Motor neuron (in vitro differentiated cells): ENCODE data around the gene DNAH3. TPM values are rescaled to one million over a fixed set of nuclear protein-coding genes. Genes with fewer than 3 reads are reported as not detected.
"Not testable (repeated sequence)": the region's sequence is repeated elsewhere in the genome, so short reads cannot be mapped to it uniquely, and the experiment has no call there.

Experiments
- ATAC-seq, 8 experiments: fragments of 200-7000 bp; cut with Tn5 transposase; replicated peaks in 6 of 8; 2 replicates each; pipeline ENCODE4 v1.8.0; 2021; ENCODE audit warnings: mild to moderate bottlenecking in 8 of 8, moderate library complexity in 8 of 8
- H3K27ac ChIP-seq, 2 donors: fragments of 250-450 bp; sonication (Bioruptor Pico); 2 replicates each; pipeline ENCODE4 v1.9.0; 2021; ENCODE audit warnings: antibody characterized with exemption in 2 of 2, mild to moderate bottlenecking in 2 of 2, moderate library complexity in 1 of 2
- H3K4me1 ChIP-seq, 2 donors: fragments of 250-450 bp; sonication (Bioruptor Pico); replicated peaks in 1 of 2; 2 replicates each; pipeline ENCODE4 v1.6.1; 2021; ENCODE audit warnings: antibody characterized with exemption in 2 of 2, mild to moderate bottlenecking in 2 of 2, moderate library complexity in 1 of 2
- H3K4me3 ChIP-seq, 5 donors: fragments of 250-450 bp; sonication (Bioruptor Pico); 2 replicates each; pipeline ENCODE4 v1.9.0; 2021; ENCODE audit warnings: antibody characterized with exemption in 5 of 5, mild to moderate bottlenecking in 5 of 5, moderate library complexity in 4 of 5
- WGBS, 10 experiments: fragments of 450-650 bp; shearing (Covaris generic); methylation state at CpG; one replicate each; pipeline ENCODE4 v1.0.0; 2022; 5-methylcytosine and 5-hydroxymethylcytosine counted together
- in situ Hi-C, 9 experiments: fragments of 400-800 bp; cut with MboI; loops; one replicate each; pipeline ENCODE4 v1.15.0; 2021; ENCODE audit warnings: low sequenced_read_pairs in 9 of 9, low pct_unique_long_range_greater_than_20kb in 2 of 9; ENCODE audit not compliant: unreplicated experiment in 9 of 9
- total RNA-seq, 8 experiments: library from RNA; unstranded; fragments of 300-600 nt; gene quantifications; 2 replicates each; pipeline versions ENCODE4 v1.2.3 to v1.2.4, GENCODE V29; 2022

DNAH3 gene
- total RNA-seq, 8 experiments from 2014 or later = 0.14 to 0.71 (median 0.24) TPM; not detected in 2

DNA sequence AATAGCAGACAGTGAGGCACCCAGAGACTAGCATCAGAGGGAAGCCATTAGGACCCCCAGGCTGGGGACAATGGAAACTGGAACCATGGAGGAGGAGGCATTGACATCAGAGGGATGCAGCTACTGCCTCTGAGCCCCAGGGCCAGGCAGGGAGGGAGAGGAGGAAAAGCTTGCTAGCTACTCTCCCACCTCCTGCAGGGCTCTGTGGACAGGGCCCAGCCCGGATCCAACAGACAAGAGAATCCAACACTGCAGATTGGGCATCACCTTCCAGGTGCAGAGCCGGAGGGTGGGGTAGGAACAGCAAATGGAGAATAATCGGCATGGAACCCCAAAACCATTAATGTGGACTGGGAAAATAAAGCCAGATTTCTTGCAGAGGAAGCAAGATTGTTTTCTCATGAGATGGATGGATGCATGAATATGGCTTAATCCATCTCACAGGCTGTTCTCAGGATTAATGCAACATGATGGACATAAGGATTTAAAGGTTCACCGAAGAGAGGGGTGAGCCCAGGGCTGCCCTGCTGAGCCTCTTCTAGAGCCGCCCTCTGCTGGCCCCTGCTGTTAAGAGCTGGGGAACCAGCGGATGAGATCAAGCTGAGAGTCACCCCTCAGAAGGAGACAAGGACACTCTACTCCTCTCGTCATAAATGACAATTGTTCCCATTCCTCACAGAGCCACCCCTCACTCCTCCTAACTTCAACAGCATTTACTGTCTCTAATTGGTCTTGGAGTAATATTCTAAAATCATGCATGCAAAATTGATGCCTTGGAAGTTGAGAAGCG is 48.8 kb downstream of the DNAH3 start:
- Histone ChIP-seq H3K27ac (no peak overlapping the region), H3K4me1 (peaks cover 3 to 7% of the 10 kb centered on the region in 2 donors), H3K4me3 (no peak overlapping the region)
- WGBS, 10 experiments = 29 to 92% (median 65%) methylated on average over 1 to 4 of the region's 8 CpGs; no CpG with 5 or more reads in 2 of the 10 experiments
- in situ Hi-C loops = no loop called here
- peak in 4 of 8 experiments; percentile 42 to 59 (median 50) for ATAC-seq

DNA sequence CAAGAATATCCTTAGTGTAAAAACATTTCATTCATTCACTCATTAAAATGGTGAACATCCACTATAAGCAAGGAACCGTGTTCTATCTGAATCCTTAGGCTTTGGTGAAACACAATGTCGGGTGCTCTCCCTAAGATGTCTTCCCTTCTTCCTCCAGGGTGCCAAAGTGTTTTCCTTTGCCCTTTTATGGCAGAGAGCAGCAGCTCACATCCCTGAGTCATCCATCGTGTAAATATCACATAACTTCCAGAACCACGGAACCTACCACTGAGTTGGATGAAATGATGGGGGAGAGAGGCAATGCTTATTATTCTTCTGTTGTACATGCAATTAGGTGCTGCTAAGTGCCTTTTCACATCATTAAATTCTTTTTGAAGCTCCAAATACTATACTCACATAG is 50.2 kb downstream of the DNAH3 start:
- no peak overlapping the region for H3K27ac ChIP-seq
- in situ Hi-C loops = no loop called here
- 36 to 100% (median 79%) methylated on average over 2 to 4 of the region's 4 CpGs; no CpG with 5 or more reads in 1 of the 10 experiments for WGBS, 10 experiments
- H3K4me3 ChIP-seq = no peak overlapping the region
- H3K4me1 ChIP-seq = peaks cover 3 to 7% of the 10 kb centered on the region in 2 donors
- no peak for ATAC-seq

DNA sequence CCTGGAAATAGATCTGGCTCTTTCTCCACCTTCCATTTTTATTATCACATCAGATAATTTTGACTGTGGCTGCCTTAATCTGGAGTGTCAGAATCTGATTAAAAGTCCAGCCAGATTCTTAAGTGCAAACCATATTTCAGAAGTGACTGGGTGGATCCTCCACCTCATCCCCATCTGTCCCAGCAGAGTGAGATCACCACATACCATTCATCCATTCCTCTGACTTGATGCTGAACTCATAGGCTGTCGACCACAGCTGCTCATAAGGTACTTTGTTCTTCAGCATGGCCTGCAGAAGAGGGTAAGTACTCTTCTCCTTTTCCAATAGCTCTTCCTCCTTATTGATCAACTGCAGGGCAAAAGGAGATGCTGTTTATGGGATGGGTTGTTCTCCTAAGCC is 53.5 kb downstream of the DNAH3 start:
- Histone ChIP-seq H3K27ac (no peak overlapping the region), H3K4me1 (no peaks in the 10 kb centered on the region), H3K4me3 (no peak overlapping the region)
- peak in 3 of 8 experiments; percentile 65 to 98 (median 94) for ATAC-seq
- in situ Hi-C loops = loop anchor here in 4 of 9 experiments (25.0 kb wide), 1 partner anchor 235 kb away; no protein-coding TSS in a partner anchor
- WGBS, 10 experiments = 0 to 80% (median 14%) methylated on average over 1 of the region's 1 CpG; no CpG with 5 or more reads in 5 of the 10 experiments

DNA sequence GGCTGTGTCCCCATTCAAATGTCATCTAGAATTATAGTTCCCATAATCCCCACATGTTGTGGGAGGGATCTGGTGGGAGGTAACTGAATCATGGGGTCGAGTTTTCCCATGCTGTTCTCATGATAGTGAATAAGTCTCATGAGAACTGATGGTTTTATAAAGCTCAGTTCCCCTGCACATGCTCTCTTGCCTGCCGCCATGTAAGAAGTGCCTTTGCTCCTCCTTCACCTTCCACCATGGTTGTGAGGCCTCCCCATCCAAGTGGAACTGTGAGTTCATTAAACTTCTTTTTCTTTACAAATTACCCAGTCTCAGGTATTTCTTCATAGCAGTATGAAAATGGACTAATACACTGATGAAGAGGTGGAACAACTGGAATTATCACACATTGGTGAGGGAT is 55.9 kb downstream of the DNAH3 start:
- H3K4me3 ChIP-seq, H3K27ac ChIP-seq, ATAC-seq, H3K4me1 ChIP-seq: not testable (repeated sequence)
- 0 to 100% (median 100%) methylated on average over 1 of the region's 2 CpGs; no CpG with 5 or more reads in 2 of the 10 experiments for WGBS, 10 experiments
- in situ Hi-C loops = loop anchor here in 4 of 9 experiments (25.0 kb wide), 1 partner anchor 232 kb away; no protein-coding TSS in a partner anchor

DNA sequence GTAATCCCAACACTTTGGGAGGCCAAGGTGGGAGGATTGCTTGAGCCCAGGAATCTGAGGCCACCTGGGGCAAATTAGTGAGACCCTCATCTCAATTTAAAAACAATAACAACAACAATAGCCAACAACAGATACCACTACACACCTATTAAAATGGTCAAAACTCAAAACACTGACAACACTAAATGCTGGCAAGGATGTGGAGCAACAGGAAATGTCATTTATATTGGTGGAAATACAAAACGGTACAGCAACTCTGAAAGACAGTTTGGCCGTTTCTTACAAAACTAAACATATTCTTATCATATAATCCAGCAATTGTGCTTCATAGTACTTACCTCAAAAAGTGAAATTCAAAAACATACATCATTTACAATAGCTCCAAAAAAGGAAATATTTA is 57.7 kb downstream of the DNAH3 start:
- whole genome bisulfite sequencing, 10 experiments = 25 to 89% (median 61%) methylated on average over 1 to 2 of the region's 2 CpGs; no CpG with 5 or more reads in 2 of the 10 experiments
- Histone ChIP-seq H3K27ac (no peak overlapping the region), H3K4me1 (no peaks in the 10 kb centered on the region), H3K4me3 (no peak overlapping the region)
- ATAC-seq = no peak
- in situ Hi-C loops = loop anchor here in 4 of 9 experiments (25.0 kb wide), 1 partner anchor 231 kb away; no protein-coding TSS in a partner anchor

DNA sequence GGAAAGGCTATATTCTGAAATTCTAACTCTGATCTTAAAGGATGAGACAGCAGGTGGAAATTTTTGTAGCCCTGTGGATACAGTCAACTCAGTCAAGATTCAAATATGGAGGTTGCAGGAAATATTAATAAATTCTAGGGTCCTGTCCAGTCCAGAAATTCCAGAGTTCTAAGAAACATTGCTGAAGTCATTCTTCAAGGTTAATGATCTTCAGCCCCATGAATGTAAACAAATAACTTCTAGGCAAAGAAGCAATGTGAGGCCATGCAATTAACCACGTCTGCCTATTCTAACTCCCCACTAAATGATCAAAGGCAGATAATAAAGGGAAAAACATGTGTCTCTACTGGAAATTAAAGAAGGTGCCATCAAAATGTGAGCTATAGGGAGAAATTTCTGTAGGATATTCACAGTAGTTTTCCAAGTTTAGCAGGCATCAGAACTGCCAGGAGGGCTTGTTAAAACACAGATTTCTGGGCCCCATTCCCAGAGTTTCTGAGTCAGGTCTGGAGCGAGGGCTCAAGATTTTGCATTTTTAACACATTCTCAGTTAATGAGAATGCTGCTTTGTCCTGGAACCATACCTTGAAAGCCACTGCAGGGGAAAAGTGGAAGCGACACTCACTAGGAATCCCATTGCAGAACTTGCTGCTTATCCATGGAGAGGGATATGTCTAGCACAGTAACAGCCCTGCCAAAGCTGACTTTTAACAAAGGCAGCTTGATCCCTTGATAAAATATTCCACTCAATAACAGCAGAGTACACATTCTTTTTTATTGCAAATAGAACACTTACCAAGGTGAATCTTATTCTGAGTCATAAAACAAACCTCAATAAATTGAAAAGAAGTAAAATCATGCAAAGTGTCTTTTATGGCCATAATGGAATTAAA is 61.8 kb downstream of the DNAH3 start:
- WGBS, 10 experiments = 0 to 83% (median 59%) methylated on average over 1 to 3 of the region's 3 CpGs; no CpG with 5 or more reads in 2 of the 10 experiments
- in situ Hi-C loops = loop anchor here in 5 of 9 experiments (10.0 to 25.0 kb wide), 2 partner anchors 227 to 234 kb away; no protein-coding TSS in a partner anchor
- no peak overlapping the region for H3K4me3 ChIP-seq
- peak in 2 of 8 experiments; percentile 62 to 66 for ATAC-seq
- no peak overlapping the region for H3K27ac ChIP-seq
- H3K4me1 ChIP-seq = no peaks in the 10 kb centered on the region

DNA sequence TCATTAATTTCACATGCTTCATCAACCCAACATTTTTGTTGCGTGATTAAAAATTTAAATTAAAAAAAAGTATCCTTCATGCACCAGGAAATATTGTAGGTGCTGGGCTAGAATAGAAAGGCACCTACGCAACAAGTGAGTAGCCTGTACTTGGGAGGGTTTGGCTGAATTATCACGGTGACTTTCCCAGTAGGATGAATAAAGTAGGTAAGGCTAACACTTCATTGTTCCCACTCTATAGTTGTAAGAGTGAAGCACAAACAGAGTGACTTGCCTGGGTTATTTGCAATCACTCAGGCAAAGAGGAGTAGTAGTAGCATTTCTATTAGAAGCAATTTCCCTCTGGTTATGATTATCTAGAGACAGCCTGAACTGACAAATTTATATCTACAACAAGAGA is 62.5 kb downstream of the DNAH3 start:
- in situ Hi-C loops = loop anchor here in 5 of 9 experiments (10.0 to 25.0 kb wide), 2 partner anchors 226 to 233 kb away; no protein-coding TSS in a partner anchor
- WGBS, 10 experiments = 43 to 100% (median 83%) methylated on average over 1 to 3 of the region's 3 CpGs

DNA sequence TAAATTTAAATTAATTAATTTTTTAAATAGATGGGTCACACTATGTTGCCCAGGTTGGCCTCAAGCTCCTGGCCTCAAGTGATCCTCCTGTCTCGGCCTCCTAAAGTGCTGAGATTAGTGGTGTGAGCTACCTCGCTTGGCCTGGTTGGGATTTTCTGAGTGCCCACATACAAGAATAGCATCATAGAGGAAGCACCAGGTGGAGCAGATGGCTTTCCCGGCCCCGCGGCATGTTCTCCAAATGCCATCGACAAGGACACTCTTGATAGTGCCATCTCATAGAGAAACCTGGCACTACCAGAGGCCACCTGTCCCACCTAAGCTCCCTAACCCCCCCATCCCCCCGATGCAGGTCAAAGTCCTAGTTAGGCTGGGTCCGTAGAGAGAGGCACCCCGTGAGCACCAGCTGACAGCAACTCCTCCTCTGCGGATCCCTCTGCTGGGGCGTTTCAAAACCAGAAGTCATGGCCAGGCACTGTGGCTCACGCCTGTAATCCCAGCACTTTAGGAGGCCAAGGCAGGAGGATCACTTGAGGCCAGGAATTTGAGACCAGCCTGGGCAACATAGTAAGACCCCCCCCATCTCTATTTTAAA is 65.9 kb downstream of the DNAH3 start:
- ATAC-seq = no peak
- Histone ChIP-seq H3K4me1 (no peaks in the 10 kb centered on the region), H3K27ac (no peak overlapping the region), H3K4me3 (no peak overlapping the region)
- in situ Hi-C loops = loop anchor here in 5 of 9 experiments (10.0 to 25.0 kb wide), 2 partner anchors 222 to 230 kb away; no protein-coding TSS in a partner anchor
- WGBS, 10 experiments = 72 to 100% (median 89%) methylated on average over 1 to 6 of the region's 12 CpGs; no CpG with 5 or more reads in 5 of the 10 experiments

More for the DNA sequence above, 62.5 kb downstream of the DNAH3 start:
- no peak overlapping the region for H3K4me3 ChIP-seq
- H3K4me1 ChIP-seq = no peaks in the 10 kb centered on the region
- no peak for ATAC-seq
- no peak overlapping the region for H3K27ac ChIP-seq

DNA sequence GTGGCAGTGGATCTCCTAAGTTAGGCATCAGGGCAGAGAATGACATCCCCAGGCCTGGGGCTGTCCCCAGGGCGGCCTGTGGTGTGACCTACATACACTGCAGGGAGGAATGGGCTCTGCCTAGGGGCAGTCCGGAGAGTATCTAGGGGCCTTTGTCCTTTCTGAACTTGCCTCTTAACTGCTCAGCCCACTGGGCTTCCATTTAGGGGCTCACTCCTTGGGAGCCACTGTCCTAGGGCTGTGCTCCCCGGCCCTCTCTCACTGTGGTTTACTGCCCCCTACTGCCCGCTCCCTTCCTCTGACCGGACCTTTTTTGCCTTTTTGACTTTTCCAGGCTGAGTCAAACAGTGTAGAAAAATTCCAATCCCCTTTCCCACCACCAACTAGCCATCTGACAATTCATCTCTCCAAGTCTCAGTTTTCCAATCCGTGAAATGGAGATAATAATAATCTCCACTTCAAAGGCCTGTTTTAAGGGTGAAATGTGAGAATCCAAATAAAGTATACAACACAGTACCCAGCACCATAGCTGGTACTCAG is 66.8 kb downstream of the DNAH3 start:
- Histone ChIP-seq H3K27ac (no peak overlapping the region), H3K4me3 (no peak overlapping the region), H3K4me1 (no peaks in the 10 kb centered on the region)
- peak; percentile 63 to 98 (median 81) for ATAC-seq
- WGBS, 10 experiments = 0 to 40% (median 19%) methylated on average over 1 to 6 of the region's 6 CpGs; no CpG with 5 or more reads in 4 of the 10 experiments
- in situ Hi-C loops = loop anchor here in 5 of 9 experiments (10.0 to 25.0 kb wide), 2 partner anchors 221 to 229 kb away; no protein-coding TSS in a partner anchor

DNA sequence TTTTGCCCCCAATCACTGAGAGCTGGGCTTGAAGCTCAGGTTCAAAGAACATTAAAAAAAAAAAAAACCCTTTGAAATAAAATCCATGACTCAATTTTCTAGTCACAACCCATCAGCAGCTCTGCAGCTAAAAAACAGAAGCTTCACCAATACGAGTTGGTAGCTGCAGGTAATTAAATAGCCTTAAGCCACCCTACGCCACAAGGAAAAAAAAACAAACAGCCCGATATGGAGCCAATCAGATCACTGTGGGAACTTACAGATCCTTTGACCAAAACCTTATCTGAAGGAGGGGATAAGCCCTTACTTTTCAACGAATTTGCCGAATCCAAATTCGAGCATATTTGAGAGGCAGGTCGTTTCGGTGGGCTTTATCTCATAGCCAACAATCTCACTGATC is 69.3 kb downstream of the DNAH3 start:
- 17 to 84% (median 70%) methylated on average over 1 to 8 of the region's 8 CpGs; no CpG with 5 or more reads in 3 of the 10 experiments for WGBS, 10 experiments

DNA sequence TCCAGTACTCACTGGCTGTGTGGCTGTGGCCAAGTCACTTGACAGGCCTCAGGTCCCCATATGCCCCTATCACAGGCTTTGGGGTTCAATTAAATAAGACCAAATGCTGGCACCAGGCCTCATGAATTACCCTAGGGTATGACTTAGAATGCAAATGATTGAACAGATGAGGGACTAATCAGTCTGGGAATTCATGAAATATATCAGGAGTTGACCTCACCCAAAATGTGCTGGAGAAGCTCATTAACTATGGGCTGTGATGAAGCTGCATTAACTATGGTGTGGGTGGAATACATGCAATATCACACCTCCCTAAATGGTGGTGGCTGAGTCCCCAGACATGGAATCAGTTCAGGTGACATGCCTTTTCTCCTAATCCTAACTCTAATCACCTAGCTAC is 72.1 kb downstream of the DNAH3 start:
- in situ Hi-C loops = loop anchor here in 4 of 9 experiments (25.0 kb wide), 1 partner anchor 216 kb away; no protein-coding TSS in a partner anchor
- Histone ChIP-seq H3K4me3 (no peak overlapping the region), H3K27ac (no peak overlapping the region), H3K4me1 (no peaks in the 10 kb centered on the region)
- ATAC-seq = peak in 3 of 8 experiments; percentile 19 to 89 (median 77)

More for the DNA sequence above, 69.3 kb downstream of the DNAH3 start:
- H3K27ac ChIP-seq = no peak overlapping the region
- H3K4me1 ChIP-seq = no peaks in the 10 kb centered on the region
- in situ Hi-C loops = loop anchor here in 5 of 9 experiments (10.0 to 25.0 kb wide), 2 partner anchors 219 to 227 kb away; no protein-coding TSS in a partner anchor
- no peak for ATAC-seq
- H3K4me3 ChIP-seq = no peak overlapping the region
